ENCODE results near the gene POMT1.

POMT1 gene

GRCh38 chr9:131523086-131523388 is 20.3 kb downstream of the POMT1 start:
- H4K20me1 ChIP-seq (ENCODE audit: insufficient read depth, low read length) = no peaks in the 10 kb centered on the region
- peaks cover 7% of the 10 kb centered on the region; the same call in 1 of the 2 replicates for H3K36me3 ChIP-seq (replicated peaks; ENCODE audit: insufficient read depth, low read length)
- H3K4me2 ChIP-seq (ENCODE audit: low read depth, low read length) = no peak overlapping the region
- no peak overlapping the region for H3K9ac ChIP-seq (ENCODE audit: low read length)
- H2AFZ ChIP-seq (ENCODE audit: low read length) = no peak overlapping the region
- H3K4me3 ChIP-seq (ENCODE audit: low read length) = no peak overlapping the region
- H3K9me3 ChIP-seq (replicated peaks; ENCODE audit: insufficient read depth, low read length) = no peaks in the 10 kb centered on the region
- TF ChIP-seq EZH2 (optimal IDR thresholded peaks at IDR 0.05; ENCODE audit: low read depth, low read length) (no peak), CTCF (IDR thresholded peaks at IDR 0.05; ENCODE audit: low read length) (no peak), EZH2phosphoT487 (IDR thresholded peaks at IDR 0.05; ENCODE audit: low read length) (no peak)
- DNase-seq = no peak
- no peaks in the 10 kb centered on the region for H3K4me1 ChIP-seq (ENCODE audit: low read length)
- no peaks in the 10 kb centered on the region for H3F3A ChIP-seq (ENCODE audit: insufficient read depth, low read length)
- no peak overlapping the region for H3K27ac ChIP-seq (ENCODE audit: low read length)
- H3K27me3 ChIP-seq (replicated peaks; ENCODE audit: insufficient read depth, low read length) = no peaks in the 10 kb centered on the region
- no peaks in the 10 kb centered on the region for H3K79me2 ChIP-seq (ENCODE audit: low read length)
- no peaks in the 10 kb centered on the region for H3K9me2 ChIP-seq (replicated peaks; ENCODE audit: insufficient read depth, low read length)

- no peak for DNase-seq
Measured at GRCh38 chr9:131523451-131524435, 21.0 kb downstream of the POMT1 start.

GRCh38 chr9:131524665-131525315 is 22.1 kb downstream of the POMT1 start:
- Histone ChIP-seq H3F3A (ENCODE audit: insufficient read depth, low read length) (no peaks in the 10 kb centered on the region), H3K79me2 (ENCODE audit: low read length) (peaks cover 11% of the 10 kb centered on the region), H3K4me3 (ENCODE audit: low read length) (no peak overlapping the region), H3K4me2 (ENCODE audit: low read depth, low read length) (no peak overlapping the region), H4K20me1 (ENCODE audit: insufficient read depth, low read length) (no peaks in the 10 kb centered on the region), H3K36me3 (replicated peaks; ENCODE audit: insufficient read depth, low read length) (peaks cover 3% of the 10 kb centered on the region; the same call in 1 of the 2 replicates), H3K27ac (ENCODE audit: low read length) (no peak overlapping the region), H3K9me3 (replicated peaks; ENCODE audit: insufficient read depth, low read length) (no peaks in the 10 kb centered on the region), H3K9ac (ENCODE audit: low read length) (no peak overlapping the region), H3K4me1 (ENCODE audit: low read length) (0 out of 2 replicates have a peak, but pooled peaks cover 2% of the 10 kb centered on the region), H3K27me3 (replicated peaks; ENCODE audit: insufficient read depth, low read length) (no peaks in the 10 kb centered on the region), H2AFZ (ENCODE audit: low read length) (no peak overlapping the region), H3K9me2 (replicated peaks; ENCODE audit: insufficient read depth, low read length) (no peaks in the 10 kb centered on the region)
- TF ChIP-seq EZH2phosphoT487 (IDR thresholded peaks at IDR 0.05; ENCODE audit: low read length) (no peak), EZH2 (optimal IDR thresholded peaks at IDR 0.05; ENCODE audit: low read depth, low read length) (no peak), CTCF (IDR thresholded peaks at IDR 0.05; ENCODE audit: low read length) (no peak)
- DNase-seq = no peak

More at GRCh38 chr9:131523451-131524435, 21.0 kb downstream of the POMT1 start:
- Histone ChIP-seq H3K9me2 (replicated peaks; ENCODE audit: insufficient read depth, low read length) (no peaks in the 10 kb centered on the region), H4K20me1 (ENCODE audit: insufficient read depth, low read length) (no peaks in the 10 kb centered on the region), H3K9ac (ENCODE audit: low read length) (no peak overlapping the region), H3K27me3 (replicated peaks; ENCODE audit: insufficient read depth, low read length) (no peaks in the 10 kb centered on the region), H3F3A (ENCODE audit: insufficient read depth, low read length) (no peaks in the 10 kb centered on the region), H3K27ac (ENCODE audit: low read length) (no peak overlapping the region), H3K4me2 (ENCODE audit: low read depth, low read length) (no peak overlapping the region), H3K9me3 (replicated peaks; ENCODE audit: insufficient read depth, low read length) (no peaks in the 10 kb centered on the region), H3K79me2 (ENCODE audit: low read length) (peaks cover 2% of the 10 kb centered on the region; the same call in 1 of the 2 replicates), H3K4me3 (ENCODE audit: low read length) (no peak overlapping the region), H3K36me3 (replicated peaks; ENCODE audit: insufficient read depth, low read length) (peaks cover 7% of the 10 kb centered on the region; the same call in 1 of the 2 replicates), H2AFZ (ENCODE audit: low read length) (no peak overlapping the region), H3K4me1 (ENCODE audit: low read length) (no peaks in the 10 kb centered on the region)
- TF ChIP-seq EZH2phosphoT487 (IDR thresholded peaks at IDR 0.05; ENCODE audit: low read length) (no peak), EZH2 (optimal IDR thresholded peaks at IDR 0.05; ENCODE audit: low read depth, low read length) (no peak), CTCF (IDR thresholded peaks at IDR 0.05; ENCODE audit: low read length) (no peak)
